SK-N-SH (cell line): Measurements from ENCODE around the gene COLQ. TPM values are rescaled to one million over a fixed set of nuclear protein-coding genes. Genes with fewer than 3 reads are reported as not detected.

ENCODE experiments used
- CTCF ChIA-PET: fragments of 300-600, 350-600 bp; formaldehyde crosslinking; extraction: SDS; loops from one replicate; lab custom pipeline; 2021; lab: Yijun Ruan, JAX
- POLR2A ChIA-PET: fragments of 350-600 bp; sonication (Branson Sonifier 250); formaldehyde crosslinking; extraction: SDS; loops from one replicate; lab custom pipeline; 2020; ENCODE audit warnings: antibody characterized with exemption, inconsistent platforms; lab: Yijun Ruan, JAX
- DNase-seq: peaks from one replicate; pipeline ENCODE4 v3.0.0; 2012
- H2AFZ ChIP-seq: fragments of 200-600 bp; sonication (generic); 2 replicates; pipeline ENCODE4 v1.8.1; 2016; ENCODE audit warnings: antibody characterized with exemption, mild to moderate bottlenecking, low read depth
- H3F3A ChIP-seq: fragments of 200-600 bp; sonication (generic); replicated peaks from 2 replicates; pipeline ENCODE3; 2016; ENCODE audit warnings: antibody characterized with exemption, mild to moderate bottlenecking; ENCODE audit not compliant: insufficient read depth
- H3K27ac ChIP-seq, 2 experiments: fragments of 200-500 bp in 1 of 2; fragments of 200-600 bp in 1 of 2; sonication (Bioruptor generic) in 1 of 2; sonication (generic), shearing (Covaris generic) in 1 of 2; 2 replicates each; pipeline versions ENCODE4 v1.5.1 to v1.6.1; 2014 to 2016; ENCODE audit warnings: low read depth in 2 of 2, inconsistent platforms in 1 of 2, low read length in 1 of 2, mild to moderate bottlenecking in 1 of 2, mixed read lengths in 1 of 2
- H3K27me3 ChIP-seq: fragments of 200-600 bp; sonication (generic), shearing (Covaris generic); 2 replicates; pipeline ENCODE4 v1.6.1; 2016; ENCODE audit warnings: mixed run types; ENCODE audit not compliant: insufficient read depth
- H3K36me3 ChIP-seq, 2 experiments: fragments of 200-500 bp in 1 of 2; fragments of 200-600 bp in 1 of 2; sonication (Bioruptor generic) in 1 of 2; sonication (generic) in 1 of 2; replicated peaks in 1 of 2; 2 replicates each; pipeline versions ENCODE3 to v1.5.1; 2014 to 2016; ENCODE audit warnings: low read length in 1 of 2, mild to moderate bottlenecking in 1 of 2; ENCODE audit not compliant: insufficient read depth in 2 of 2, control insufficient read depth in 1 of 2
- H3K4me1 ChIP-seq, 2 experiments: fragments of 200-500 bp in 1 of 2; fragments of 200-600 bp in 1 of 2; sonication (Bioruptor generic) in 1 of 2; sonication (generic), shearing (Covaris generic) in 1 of 2; 2 replicates each; pipeline versions ENCODE4 v1.5.1 to v1.6.1; 2014 to 2016; ENCODE audit warnings: low read depth in 1 of 2, low read length in 1 of 2, mixed run types in 1 of 2; ENCODE audit not compliant: insufficient read depth in 2 of 2, control insufficient read depth in 1 of 2
- H3K4me2 ChIP-seq: fragments of 200-600 bp; sonication (generic), shearing (Covaris generic); 2 replicates; pipeline ENCODE4 v1.6.1; 2017; ENCODE audit warnings: mixed run types
- H3K4me3 ChIP-seq, 2 experiments: fragments of 200-500 bp in 1 of 2; fragments of 200-600 bp in 1 of 2; sonication (Bioruptor generic) in 1 of 2; sonication (generic), shearing (Covaris generic) in 1 of 2; 2 replicates each; pipeline versions ENCODE4 v1.5.1 to v1.8.1; 2014 to 2016; ENCODE audit warnings: low read depth in 2 of 2, inconsistent platforms in 1 of 2, low read length in 1 of 2, mild to moderate bottlenecking in 1 of 2, mixed read lengths in 1 of 2, moderate library complexity in 1 of 2
- H3K79me2 ChIP-seq: fragments of 200-600 bp; sonication (generic); 2 replicates; pipeline ENCODE4 v1.8.1; 2017; ENCODE audit warnings: mild to moderate bottlenecking; ENCODE audit not compliant: insufficient read depth
- H3K9ac ChIP-seq: fragments of 200-600 bp; sonication (generic); 2 replicates; pipeline ENCODE4 v1.6.1; 2017; ENCODE audit warnings: mixed run types
- H3K9me2 ChIP-seq: fragments of 200-600 bp; sonication (generic); 2 replicates; pipeline ENCODE4 v1.6.1; 2017; ENCODE audit warnings: mixed run types
- H3K9me3 ChIP-seq: fragments of 200-600 bp; sonication (generic); 2 replicates; pipeline ENCODE4 v1.6.1; 2017; ENCODE audit warnings: mixed run types, mild to moderate bottlenecking, moderate library complexity
- H4K20me1 ChIP-seq: fragments of 200-600 bp; sonication (generic); 2 replicates; pipeline ENCODE4 v1.6.1; 2017; ENCODE audit warnings: mild to moderate bottlenecking, mixed run types; ENCODE audit not compliant: insufficient read depth
- CHD2 ChIP-seq: fragments of 150-350 bp; IDR thresholded peaks from 2 replicates; pipeline ENCODE4 v1.6.1; 2018; ENCODE audit warnings: low read length; ENCODE audit not compliant: partially characterized antibody
- CTCF ChIP-seq: fragments of 200-600 bp; sonication (generic); IDR thresholded peaks from 2 replicates; pipeline ENCODE4 v1.6.1; 2017; ENCODE audit warnings: antibody characterized with exemption, mild to moderate bottlenecking, moderate library complexity
- EZH2phosphoT487 ChIP-seq: fragments of 200-600 bp; sonication (generic); IDR thresholded peaks from 2 replicates; pipeline ENCODE4 v1.6.1; 2017; ENCODE audit warnings: low read depth, mixed run types, mild to moderate bottlenecking, antibody characterized with exemption, moderate library complexity, borderline replicate concordance
- GABPA ChIP-seq: IDR thresholded peaks from 2 replicates; pipeline ENCODE4 v1.4.0; 2012; ENCODE audit warnings: low read depth, mild to moderate bottlenecking
- IRF3 ChIP-seq: fragments of 150-350 bp; IDR thresholded peaks from 2 replicates; pipeline ENCODE4 v1.6.1; 2016; ENCODE audit warnings: mild to moderate bottlenecking, low read depth, low read length
- MEF2A ChIP-seq: IDR thresholded peaks from 2 replicates; pipeline ENCODE4 v1.4.0; 2012; ENCODE audit warnings: low read depth, borderline replicate concordance
- MXI1 ChIP-seq: IDR thresholded peaks from 2 replicates; pipeline ENCODE4 v1.6.1; 2012; ENCODE audit warnings: mild to moderate bottlenecking, low read depth, low read length, improper control_type of control experiment
- NFIC ChIP-seq: IDR thresholded peaks from 2 replicates; pipeline ENCODE4 v1.4.0; 2012; ENCODE audit warnings: borderline replicate concordance
- NRF1 ChIP-seq: IDR thresholded peaks from 2 replicates; pipeline ENCODE4 v1.6.1; 2012; ENCODE audit warnings: low read depth, mild to moderate bottlenecking, low read length
- RAD21 ChIP-seq: IDR thresholded peaks from 2 replicates; pipeline ENCODE4 v1.6.1; 2012; ENCODE audit warnings: mild to moderate bottlenecking, low read length
- RCOR1 ChIP-seq: fragments of 150-350 bp; IDR thresholded peaks from 2 replicates; pipeline ENCODE4 v1.6.1; 2017; ENCODE audit warnings: antibody characterized with exemption, low read length
- RXRA ChIP-seq: IDR thresholded peaks from 2 replicates; pipeline ENCODE4 v1.4.0; 2012; ENCODE audit warnings: low read depth, mild to moderate bottlenecking, borderline replicate concordance
- SMC3 ChIP-seq: IDR thresholded peaks from 2 replicates; pipeline ENCODE4 v1.6.1; 2012; ENCODE audit warnings: low read depth, low read length, improper control_type of control experiment
- USF1 ChIP-seq: IDR thresholded peaks from 2 replicates; pipeline ENCODE4 v1.4.0; 2012; ENCODE audit warnings: low read depth, borderline replicate concordance
- YY1 ChIP-seq: IDR thresholded peaks from 2 replicates; pipeline ENCODE4 v1.4.0; 2012; ENCODE audit warnings: low read depth, mild to moderate bottlenecking
- WGBS: methylation state at CpG from one replicate; pipeline ENCODE4 v1.1.6; 2017; ENCODE audit warnings: low lambda C conversion rate; 5-methylcytosine and 5-hydroxymethylcytosine counted together
- polyA plus RNA-seq, 3 experiments: library from polyadenylated mRNA; depleted of rRNA; stranded (reverse); fragments of >200 nt; gene quantifications; 2 replicates each; pipeline ENCODE4 v1.2.3, GENCODE V29; 2012

Gene COLQ
- polyA plus RNA-seq, 1 of the 3 experiments (the other 2 are of a cell fraction): 1.5 TPM

- no peak overlapping the region for H3K9ac ChIP-seq
- H3K4me3 ChIP-seq: no peak overlapping the region
- no peaks in the 10 kb centered on the region for H3K9me2 ChIP-seq
- H3K9me3 ChIP-seq: no peaks in the 10 kb centered on the region
- 80% methylated on average over 8 of the region's 8 CpGs for WGBS
- POLR2A ChIA-PET: no interaction called here
- TF ChIP-seq NRF1 (no peak), RXRA (no peak), IRF3 (no peak), MEF2A (no peak), MXI1 (no peak), CTCF (no peak), GABPA (no peak), CHD2 (no peak), SMC3 (no peak), USF1 (no peak), NFIC (no peak)
- no peaks in the 10 kb centered on the region for H3K27me3 ChIP-seq
- no peaks in the 10 kb centered on the region for H3K79me2 ChIP-seq
- H3F3A ChIP-seq: no peaks in the 10 kb centered on the region
- DNase-seq: no peak
- peaks cover 0 to 3% of the 10 kb centered on the region in 2 experiments for H3K36me3 ChIP-seq
- no peak overlapping the region for H3K4me2 ChIP-seq
- CTCF ChIA-PET: no interaction called here
- H3K4me1 ChIP-seq: no peaks in the 10 kb centered on the region; a peak in 1 of 4 replicates
- no peaks in the 10 kb centered on the region for H4K20me1 ChIP-seq
- no peak overlapping the region for H2AFZ ChIP-seq
- H3K27ac ChIP-seq: no peak overlapping the region
Measured at GRCh38 chr3:15453501-15453900, 68.0 kb downstream of the COLQ start.

GRCh38 chr3:15452961-15453360 is 68.5 kb downstream of the COLQ start:
- TF ChIP-seq RCOR1 (no peak), YY1 (no peak), EZH2phosphoT487 (no peak), RAD21 (no peak)
- POLR2A ChIA-PET: no interaction called here

More at GRCh38 chr3:15452961-15453360, 68.5 kb downstream of the COLQ start:
- Histone ChIP-seq H3K79me2 (no peaks in the 10 kb centered on the region), H4K20me1 (no peaks in the 10 kb centered on the region), H3K36me3 (peaks cover 0 to 2% of the 10 kb centered on the region in 2 experiments), H3K4me2 (no peak overlapping the region), H3K27ac (no peak overlapping the region), H3K4me3 (no peak overlapping the region), H3K9me3 (no peaks in the 10 kb centered on the region), H3K27me3 (no peaks in the 10 kb centered on the region), H2AFZ (no peak overlapping the region), H3K4me1 (no peaks in the 10 kb centered on the region; a peak in 1 of 4 replicates), H3K9me2 (no peaks in the 10 kb centered on the region), H3K9ac (no peak overlapping the region), H3F3A (no peaks in the 10 kb centered on the region)
- WGBS: 60% methylated on average over 5 of the region's 5 CpGs
- CTCF ChIA-PET: interaction anchor here (0.9 kb wide), 1 partner anchor 19 kb away, joined by 4 read pairs; no protein-coding TSS in a partner anchor
- no peak for DNase-seq
